Liver (tissue), 9 donors: Measurements from ENCODE around the gene FARS2. TPM values are rescaled to one million over a fixed set of nuclear protein-coding genes. Genes with fewer than 3 reads are reported as not detected.

Experiments
- DNase-seq: peaks from one replicate; pipeline ENCODE4 v3.0.0-alpha.2; 2017; ENCODE audit warnings: low spot score
- H3K27ac ChIP-seq, 2 donors: one replicate each; pipeline ENCODE4 v1.7.0; 2013; ENCODE audit warnings: inconsistent platforms in 2 of 2, low read length in 2 of 2, control low read depth in 1 of 2, low read depth in 1 of 2, mild to moderate bottlenecking in 1 of 2
- H3K27me3 ChIP-seq, 4 donors: one replicate each; pipeline versions ENCODE4 v1.6.1 to v1.7.0; 2013; ENCODE audit warnings: low read length in 3 of 4, inconsistent platforms in 1 of 4, mild to moderate bottlenecking in 1 of 4, moderate library complexity in 1 of 4; ENCODE audit not compliant: control insufficient read depth in 4 of 4, insufficient read depth in 4 of 4
- H3K36me3 ChIP-seq, 4 donors: one replicate each; pipeline versions ENCODE4 v1.6.1 to v1.7.0; 2013; ENCODE audit warnings: low read length in 3 of 4, mild to moderate bottlenecking in 3 of 4, low read depth in 1 of 4, moderate library complexity in 1 of 4; ENCODE audit not compliant: control insufficient read depth in 4 of 4, insufficient read depth in 3 of 4
- H3K4me1 ChIP-seq, 4 donors: one replicate each; pipeline versions ENCODE4 v1.6.1 to v1.7.0; 2013; ENCODE audit warnings: low read length in 3 of 4, mild to moderate bottlenecking in 3 of 4, moderate library complexity in 1 of 4; ENCODE audit not compliant: control insufficient read depth in 4 of 4, insufficient read depth in 4 of 4
- H3K4me3 ChIP-seq, 3 donors: one replicate each; pipeline versions ENCODE4 v1.6.1 to v1.7.0; 2013; ENCODE audit warnings: low read length in 3 of 3, control low read depth in 1 of 3, low read depth in 1 of 3, mild to moderate bottlenecking in 1 of 3
- H3K9ac ChIP-seq, 2 donors: one replicate each; pipeline ENCODE4 v1.7.0; 2013; ENCODE audit warnings: low read length in 2 of 2, mild to moderate bottlenecking in 2 of 2, moderate library complexity in 2 of 2, control low read depth in 1 of 2, low read depth in 1 of 2
- H3K9me3 ChIP-seq, 4 donors: one replicate each; pipeline versions ENCODE4 v1.6.1 to v1.7.0; 2013; ENCODE audit warnings: low read length in 3 of 4; ENCODE audit not compliant: control insufficient read depth in 4 of 4
- EGR1 ChIP-seq, 2 donors: IDR thresholded peaks; 2 replicates each; pipeline ENCODE4 v1.6.1; 2016 to 2018; ENCODE audit warnings: antibody characterized with exemption in 2 of 2, low read depth in 2 of 2
- FOXA1 ChIP-seq: IDR thresholded peaks from 2 replicates; pipeline ENCODE4 v1.6.1; 2016; ENCODE audit warnings: antibody characterized with exemption
- FOXA2 ChIP-seq: IDR thresholded peaks from 2 replicates; pipeline ENCODE4 v1.6.1; 2016; ENCODE audit warnings: antibody characterized with exemption
- GABPA ChIP-seq, 2 donors: IDR thresholded peaks in 1 of 2; conservative IDR thresholded peaks in 1 of 2; 2 replicates each; pipeline ENCODE4 v1.6.1; 2016; ENCODE audit warnings: antibody characterized with exemption in 2 of 2, mild to moderate bottlenecking in 1 of 2, moderate library complexity in 1 of 2
- HNF4A ChIP-seq, 2 donors: conservative IDR thresholded peaks; 2 replicates each; pipeline ENCODE4 v1.6.1; 2016; ENCODE audit warnings: antibody characterized with exemption in 2 of 2, mild to moderate bottlenecking in 2 of 2
- HNF4G ChIP-seq: IDR thresholded peaks from 2 replicates; pipeline ENCODE4 v1.6.1; 2016; ENCODE audit warnings: antibody characterized with exemption
- JUND ChIP-seq, 2 donors: IDR thresholded peaks; 2 replicates each; pipeline ENCODE4 v1.6.1; 2016; ENCODE audit warnings: antibody characterized with exemption in 2 of 2
- MAX ChIP-seq: IDR thresholded peaks from 2 replicates; pipeline ENCODE4 v1.6.1; 2016; ENCODE audit warnings: antibody characterized with exemption
- NR2F2 ChIP-seq: IDR thresholded peaks from 2 replicates; pipeline ENCODE4 v1.6.1; 2016; ENCODE audit warnings: antibody characterized with exemption
- RAD21 ChIP-seq, 2 donors: IDR thresholded peaks; 2 replicates each; pipeline ENCODE4 v1.6.1; 2016; ENCODE audit warnings: antibody characterized with exemption in 2 of 2, mild to moderate bottlenecking in 2 of 2
- REST ChIP-seq: IDR thresholded peaks from 2 replicates; pipeline ENCODE4 v1.6.1; 2016; ENCODE audit warnings: antibody characterized with exemption, mild to moderate bottlenecking
- RXRA ChIP-seq, 2 donors: IDR thresholded peaks; 2 replicates each; pipeline ENCODE4 v1.6.1; 2017 to 2018; ENCODE audit warnings: antibody characterized with exemption in 2 of 2, mild to moderate bottlenecking in 1 of 2
- SP1 ChIP-seq: IDR thresholded peaks from 2 replicates; pipeline ENCODE4 v1.6.1; 2018; ENCODE audit warnings: antibody characterized with exemption, mild to moderate bottlenecking
- TAF1 ChIP-seq: conservative IDR thresholded peaks from 2 replicates; pipeline ENCODE4 v1.6.1; 2016; ENCODE audit warnings: antibody characterized with exemption, mild to moderate bottlenecking
- YY1 ChIP-seq: IDR thresholded peaks from 2 replicates; pipeline ENCODE4 v1.6.1; 2016; ENCODE audit warnings: antibody characterized with exemption, mild to moderate bottlenecking
- WGBS: extraction: QIAGEN DNeasy Blood & Tissue Kit; methylation state at CpG from one replicate; pipeline ENCODE4 v1.1.7; 2013; 5-methylcytosine and 5-hydroxymethylcytosine counted together
- polyA plus RNA-seq, 2 donors: library from polyadenylated mRNA; stranded (reverse) in 1 of 2; unstranded in 1 of 2; fragments of 200-250 nt in 1 of 2; fragments of >200 nt in 1 of 2; fragmentation: Nextera tagmentation in 1 of 2; extraction: Ambion mirVana in 1 of 2; gene quantifications; one replicate each; pipeline versions ENCODE4 v1.2.1 to v1.2.3, GENCODE V29; 2013 to 2015
- total RNA-seq, 2 donors: library from RNA; depleted of rRNA; stranded (reverse); fragments of >200 nt; gene quantifications; one replicate each; pipeline ENCODE4 v1.2.3, GENCODE V29; 2014
- TF ChIP-seq, protein P1 (sequence below): IDR thresholded peaks from 2 replicates; pipeline ENCODE4 v1.6.1; 2016; ENCODE audit warnings: antibody characterized with exemption
- TF ChIP-seq, protein P2 (sequence below): fragments of 150-350 bp; IDR thresholded peaks from 2 replicates; pipeline ENCODE4 v1.5.1; 2017; ENCODE audit warnings: improper control_type of control experiment, low read depth, low read length; ENCODE audit not compliant: missing input control
- TF ChIP-seq, protein P3 (sequence below): IDR thresholded peaks from 2 replicates; pipeline ENCODE4 v1.6.1; 2016; ENCODE audit warnings: antibody characterized with exemption
- donor health status: healthy.
- donor health status: healthy.
- donor health status: healthy.
- donor health status: healthy.
- donor health status: healthy.

Gene FARS2
- total and polyA plus RNA-seq, 4 donors: 7.8 to 25.9 (median 11.2) TPM

- TF ChIP-seq REST (no peak), JUND (IDR thresholded peaks at IDR 0.05) (no peak), HNF4G (no peak)
- TF ChIP-seq, protein P1, sequence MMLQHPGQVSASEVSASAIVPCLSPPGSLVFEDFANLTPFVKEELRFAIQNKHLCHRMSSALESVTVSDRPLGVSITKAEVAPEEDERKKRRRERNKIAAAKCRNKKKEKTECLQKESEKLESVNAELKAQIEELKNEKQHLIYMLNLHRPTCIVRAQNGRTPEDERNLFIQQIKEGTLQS: no peak
These were observed 321.4 kb downstream of the FARS2 start (continued) for GRCh38 chr6:5582762-5583161.

DNA sequence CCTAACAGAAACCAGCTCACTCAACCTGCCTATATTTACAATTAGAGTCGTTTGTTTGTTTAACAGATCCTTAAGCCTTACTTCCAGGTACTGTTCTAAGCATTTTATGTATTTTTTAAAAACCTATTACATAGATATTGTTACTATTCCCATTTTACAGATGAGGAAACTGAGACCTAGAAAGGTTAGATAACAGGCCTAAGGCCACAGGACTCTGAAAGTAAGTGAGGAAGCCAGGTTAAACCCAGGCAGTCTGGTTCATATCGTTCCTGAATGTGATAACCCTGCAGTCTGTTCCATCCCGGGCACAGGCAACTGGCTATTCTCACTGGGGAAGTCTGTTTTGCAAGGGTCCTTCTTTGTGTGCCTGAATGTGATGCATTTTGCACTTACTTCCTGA is 322.2 kb downstream of the FARS2 start:
- 67% methylated on average over 3 of the region's 3 CpGs for WGBS
- TF ChIP-seq, protein P1: no peak
- TF ChIP-seq, protein P2, sequence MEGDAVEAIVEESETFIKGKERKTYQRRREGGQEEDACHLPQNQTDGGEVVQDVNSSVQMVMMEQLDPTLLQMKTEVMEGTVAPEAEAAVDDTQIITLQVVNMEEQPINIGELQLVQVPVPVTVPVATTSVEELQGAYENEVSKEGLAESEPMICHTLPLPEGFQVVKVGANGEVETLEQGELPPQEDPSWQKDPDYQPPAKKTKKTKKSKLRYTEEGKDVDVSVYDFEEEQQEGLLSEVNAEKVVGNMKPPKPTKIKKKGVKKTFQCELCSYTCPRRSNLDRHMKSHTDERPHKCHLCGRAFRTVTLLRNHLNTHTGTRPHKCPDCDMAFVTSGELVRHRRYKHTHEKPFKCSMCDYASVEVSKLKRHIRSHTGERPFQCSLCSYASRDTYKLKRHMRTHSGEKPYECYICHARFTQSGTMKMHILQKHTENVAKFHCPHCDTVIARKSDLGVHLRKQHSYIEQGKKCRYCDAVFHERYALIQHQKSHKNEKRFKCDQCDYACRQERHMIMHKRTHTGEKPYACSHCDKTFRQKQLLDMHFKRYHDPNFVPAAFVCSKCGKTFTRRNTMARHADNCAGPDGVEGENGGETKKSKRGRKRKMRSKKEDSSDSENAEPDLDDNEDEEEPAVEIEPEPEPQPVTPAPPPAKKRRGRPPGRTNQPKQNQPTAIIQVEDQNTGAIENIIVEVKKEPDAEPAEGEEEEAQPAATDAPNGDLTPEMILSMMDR: no peak
- TF ChIP-seq, protein P3, sequence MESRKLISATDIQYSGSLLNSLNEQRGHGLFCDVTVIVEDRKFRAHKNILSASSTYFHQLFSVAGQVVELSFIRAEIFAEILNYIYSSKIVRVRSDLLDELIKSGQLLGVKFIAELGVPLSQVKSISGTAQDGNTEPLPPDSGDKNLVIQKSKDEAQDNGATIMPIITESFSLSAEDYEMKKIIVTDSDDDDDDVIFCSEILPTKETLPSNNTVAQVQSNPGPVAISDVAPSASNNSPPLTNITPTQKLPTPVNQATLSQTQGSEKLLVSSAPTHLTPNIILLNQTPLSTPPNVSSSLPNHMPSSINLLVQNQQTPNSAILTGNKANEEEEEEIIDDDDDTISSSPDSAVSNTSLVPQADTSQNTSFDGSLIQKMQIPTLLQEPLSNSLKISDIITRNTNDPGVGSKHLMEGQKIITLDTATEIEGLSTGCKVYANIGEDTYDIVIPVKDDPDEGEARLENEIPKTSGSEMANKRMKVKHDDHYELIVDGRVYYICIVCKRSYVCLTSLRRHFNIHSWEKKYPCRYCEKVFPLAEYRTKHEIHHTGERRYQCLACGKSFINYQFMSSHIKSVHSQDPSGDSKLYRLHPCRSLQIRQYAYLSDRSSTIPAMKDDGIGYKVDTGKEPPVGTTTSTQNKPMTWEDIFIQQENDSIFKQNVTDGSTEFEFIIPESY: no peak
- no peak for TF ChIP-seq REST
- no peak for TF ChIP-seq GABPA (IDR thresholded peaks at IDR 0.05 in 1 of 2, conservative IDR thresholded peaks at IDR 0.05 in 1 of 2)
- no peak for TF ChIP-seq RAD21 (IDR thresholded peaks at IDR 0.05)
- TF ChIP-seq TAF1: no peak
- no peak for TF ChIP-seq FOXA2
- no peak for TF ChIP-seq SP1
- TF ChIP-seq MAX: no peak
- no peak for TF ChIP-seq YY1
- no peak for TF ChIP-seq RXRA (IDR thresholded peaks at IDR 0.05)
- no peak for TF ChIP-seq JUND (IDR thresholded peaks at IDR 0.05)
- TF ChIP-seq EGR1 (IDR thresholded peaks at IDR 0.05; ENCODE audit: low read depth in 2 of 2): no peak
- TF ChIP-seq FOXA1: no peak
- no peak for TF ChIP-seq HNF4A (conservative IDR thresholded peaks at IDR 0.05)
- no peak for TF ChIP-seq NR2F2
- H3K36me3 ChIP-seq: no peaks in the 10 kb centered on the region
- H3K27ac ChIP-seq: no peak overlapping the region
- DNase-seq: no peak
- no peaks in the 10 kb centered on the region for H3K4me1 ChIP-seq
- H3K9me3 ChIP-seq: peaks cover 0 to 2% (median 0%) of the 10 kb centered on the region in 4 donors
- H3K4me3 ChIP-seq: no peak overlapping the region
- no peak overlapping the region for H3K9ac ChIP-seq
- no peaks in the 10 kb centered on the region for H3K27me3 ChIP-seq
